OCI-LY1 (cell line): ENCODE measurements around the gene CD300C.
A peak's percentile ranks its signal among the peaks of the same experiment; 100 is the strongest.

ENCODE experiments used
- H2AFZ ChIP-seq: fragments of 200-600 bp; sonication (generic), shearing (Covaris generic); 2 replicates; pipeline ENCODE4 v1.6.0; 2014; ENCODE audit warnings: antibody characterized with exemption, mild to moderate bottlenecking, low read length
- H3F3A ChIP-seq: fragments of 200-600 bp; sonication (generic), shearing (Covaris generic); 2 replicates; pipeline ENCODE4 v1.6.0; 2014; ENCODE audit warnings: mild to moderate bottlenecking, antibody characterized with exemption, low read length, moderate library complexity; ENCODE audit not compliant: insufficient read depth
- H3K27ac ChIP-seq: fragments of 200-600 bp; sonication (generic); 2 replicates; pipeline ENCODE4 v1.5.1; 2014; ENCODE audit warnings: low read length, mixed run types, mild to moderate bottlenecking, low read depth; ENCODE audit not compliant: poor library complexity, severe bottlenecking
- H3K27me3 ChIP-seq: fragments of 200-600 bp; sonication (generic); 2 replicates; pipeline ENCODE4 v1.6.0; 2014; ENCODE audit warnings: antibody characterized with exemption, mild to moderate bottlenecking, low read length, moderate library complexity; ENCODE audit not compliant: insufficient read depth
- H3K36me3 ChIP-seq: fragments of 200-600 bp; sonication (generic); 2 replicates; pipeline ENCODE4 v1.6.1; 2014; ENCODE audit warnings: mild to moderate bottlenecking, antibody characterized with exemption, low read length, moderate library complexity, mixed read lengths; ENCODE audit not compliant: insufficient read depth
- H3K4me1 ChIP-seq: fragments of 200-600 bp; sonication (generic); 2 replicates; pipeline ENCODE4 v1.5.1; 2014; ENCODE audit warnings: mild to moderate bottlenecking, low read length, moderate library complexity; ENCODE audit not compliant: insufficient read depth, severe bottlenecking
- H3K4me2 ChIP-seq: fragments of 200-600 bp; sonication (generic), shearing (Covaris generic); 2 replicates; pipeline ENCODE4 v1.6.1; 2014; ENCODE audit warnings: low read length
- H3K4me3 ChIP-seq: fragments of 200-600 bp; sonication (generic); 2 replicates; pipeline ENCODE4 v1.5.1; 2014; ENCODE audit warnings: low read length, low read depth, mild to moderate bottlenecking, mixed read lengths; ENCODE audit not compliant: poor library complexity, severe bottlenecking
- H3K79me2 ChIP-seq: fragments of 200-600 bp; shearing (Covaris generic); 2 replicates; pipeline ENCODE4 v1.6.1; 2016; ENCODE audit warnings: mixed run types, low read length, mixed read lengths; ENCODE audit not compliant: insufficient read depth
- H3K9ac ChIP-seq: fragments of 200-600 bp; sonication (generic), shearing (Covaris generic); 2 replicates; pipeline ENCODE4 v1.6.1; 2014; ENCODE audit warnings: mild to moderate bottlenecking, low read length, mixed read lengths
- H3K9me2 ChIP-seq: fragments of 200-600 bp; sonication (generic), shearing (Covaris generic); 2 replicates; pipeline ENCODE4 v1.6.1; 2014; ENCODE audit warnings: low read depth, mild to moderate bottlenecking, low read length, mixed read lengths
- H3K9me3 ChIP-seq: fragments of 200-600 bp; shearing (Covaris generic); 2 replicates; pipeline ENCODE4 v1.6.1; 2014; ENCODE audit warnings: low read length, mixed read lengths
- H4K20me1 ChIP-seq: fragments of 200-600 bp; sonication (generic), shearing (Covaris generic); 2 replicates; pipeline ENCODE4 v1.6.0; 2016; ENCODE audit warnings: mild to moderate bottlenecking, low read length; ENCODE audit not compliant: insufficient read depth
- EZH2 ChIP-seq: fragments of 200-600 bp; sonication (generic), shearing (Covaris generic); IDR thresholded peaks from 2 replicates; pipeline ENCODE4 v1.8.0; 2017; ENCODE audit warnings: borderline replicate concordance, mixed run types, mild to moderate bottlenecking, antibody characterized with exemption, low read length, moderate library complexity, mixed read lengths
- TF ChIP-seq, protein P1 (sequence below): fragments of 200-600 bp; sonication (generic), shearing (Covaris generic); IDR thresholded peaks from 2 replicates; pipeline ENCODE4 v1.5.1; 2017; ENCODE audit warnings: mild to moderate bottlenecking, antibody characterized with exemption, low read length, moderate library complexity, mixed read lengths

CD300C gene

DNA sequence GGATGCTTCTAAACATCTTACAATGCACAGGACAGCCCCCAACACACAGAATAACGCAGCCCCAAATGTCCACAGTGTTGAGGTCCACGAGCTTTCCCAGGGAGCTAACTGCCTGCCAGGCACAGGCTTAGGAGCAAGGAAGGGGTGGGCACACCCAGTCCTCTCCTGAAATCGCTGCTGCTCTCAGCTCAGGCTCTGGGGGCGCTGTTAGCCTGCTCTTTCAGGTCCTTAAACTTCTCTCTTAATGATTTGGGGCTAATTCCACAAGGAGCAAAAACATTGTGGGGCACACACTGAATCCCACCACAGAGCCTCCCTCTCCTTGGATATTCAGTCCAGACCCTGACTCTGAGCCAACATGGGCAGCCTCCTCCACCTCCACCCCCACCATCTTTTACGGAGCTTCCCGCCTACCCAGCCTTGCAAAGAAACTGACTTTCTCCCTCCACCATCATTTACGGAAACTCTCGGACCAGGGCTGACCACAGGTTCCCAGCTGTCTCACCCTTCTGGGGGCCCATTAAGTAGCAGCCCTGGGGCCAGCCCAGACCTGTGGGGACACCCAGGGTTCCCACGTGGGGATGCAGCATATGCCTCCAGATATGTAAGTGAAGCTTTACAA is 20.3 kb upstream of the CD300C start:
- H3F3A ChIP-seq: no peaks in the 10 kb centered on the region
- H3K4me3 ChIP-seq: no peak overlapping the region
- no peak overlapping the region for H3K4me2 ChIP-seq
- no peaks in the 10 kb centered on the region for H3K4me1 ChIP-seq
- no peak overlapping the region for H2AFZ ChIP-seq
- no peaks in the 10 kb centered on the region for H3K79me2 ChIP-seq
- H3K36me3 ChIP-seq: no peaks in the 10 kb centered on the region
- no peaks in the 10 kb centered on the region for H4K20me1 ChIP-seq
- no peak overlapping the region for H3K9ac ChIP-seq
- TF ChIP-seq EZH2: no peak
- TF ChIP-seq, protein P1, sequence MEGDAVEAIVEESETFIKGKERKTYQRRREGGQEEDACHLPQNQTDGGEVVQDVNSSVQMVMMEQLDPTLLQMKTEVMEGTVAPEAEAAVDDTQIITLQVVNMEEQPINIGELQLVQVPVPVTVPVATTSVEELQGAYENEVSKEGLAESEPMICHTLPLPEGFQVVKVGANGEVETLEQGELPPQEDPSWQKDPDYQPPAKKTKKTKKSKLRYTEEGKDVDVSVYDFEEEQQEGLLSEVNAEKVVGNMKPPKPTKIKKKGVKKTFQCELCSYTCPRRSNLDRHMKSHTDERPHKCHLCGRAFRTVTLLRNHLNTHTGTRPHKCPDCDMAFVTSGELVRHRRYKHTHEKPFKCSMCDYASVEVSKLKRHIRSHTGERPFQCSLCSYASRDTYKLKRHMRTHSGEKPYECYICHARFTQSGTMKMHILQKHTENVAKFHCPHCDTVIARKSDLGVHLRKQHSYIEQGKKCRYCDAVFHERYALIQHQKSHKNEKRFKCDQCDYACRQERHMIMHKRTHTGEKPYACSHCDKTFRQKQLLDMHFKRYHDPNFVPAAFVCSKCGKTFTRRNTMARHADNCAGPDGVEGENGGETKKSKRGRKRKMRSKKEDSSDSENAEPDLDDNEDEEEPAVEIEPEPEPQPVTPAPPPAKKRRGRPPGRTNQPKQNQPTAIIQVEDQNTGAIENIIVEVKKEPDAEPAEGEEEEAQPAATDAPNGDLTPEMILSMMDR: peak; percentile 69
- H3K27ac ChIP-seq: no peak overlapping the region
- no peaks in the 10 kb centered on the region for H3K9me2 ChIP-seq
- no peaks in the 10 kb centered on the region for H3K27me3 ChIP-seq
- H3K9me3 ChIP-seq: no peaks in the 10 kb centered on the region

DNA sequence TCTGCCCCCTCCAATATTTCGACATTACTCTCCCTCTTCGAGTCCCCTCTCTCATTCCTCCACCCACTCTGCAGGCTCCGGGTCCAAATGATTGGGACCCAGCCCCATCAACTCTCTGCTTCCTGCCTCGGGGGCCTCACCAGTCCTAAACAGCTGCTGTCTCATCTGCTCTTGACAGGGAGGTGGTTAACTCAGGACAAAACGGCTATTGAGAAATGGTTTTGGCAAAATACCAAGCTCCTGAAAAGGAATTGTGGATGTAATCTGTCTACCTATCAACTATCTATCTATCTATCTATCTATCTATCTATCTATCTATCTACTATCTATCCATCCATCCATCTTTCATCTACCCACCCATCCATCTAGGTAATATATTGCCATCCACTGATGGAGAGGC is 19.2 kb upstream of the CD300C start:
- Histone ChIP-seq H3K4me3 (no peak overlapping the region), H3K4me2 (no peak overlapping the region), H3K27ac (no peak overlapping the region), H4K20me1 (no peaks in the 10 kb centered on the region), H3K4me1 (no peaks in the 10 kb centered on the region), H3K27me3 (no peaks in the 10 kb centered on the region), H3K9me2 (no peaks in the 10 kb centered on the region), H3K9me3 (no peaks in the 10 kb centered on the region), H3K9ac (no peak overlapping the region), H3F3A (no peaks in the 10 kb centered on the region), H3K79me2 (no peaks in the 10 kb centered on the region), H2AFZ (no peak overlapping the region), H3K36me3 (no peaks in the 10 kb centered on the region)
- TF ChIP-seq EZH2: no peak
- TF ChIP-seq, protein P1: no peak

DNA sequence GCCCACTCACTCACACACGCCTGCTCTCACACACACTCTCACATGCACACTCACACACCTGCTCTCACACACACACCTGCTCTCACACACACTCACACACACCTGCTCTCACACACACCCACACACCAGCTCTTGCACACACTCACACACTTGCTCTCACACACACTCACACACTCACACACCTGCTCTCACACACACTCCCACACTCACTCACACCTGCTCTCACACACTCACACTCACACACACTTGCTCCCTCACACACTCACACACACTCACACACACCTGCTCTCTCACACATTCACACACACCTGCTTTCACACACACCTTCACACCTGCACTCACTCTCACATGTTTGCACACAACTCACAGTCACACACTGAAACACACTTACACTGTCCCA is 17.4 kb upstream of the CD300C start:
- Histone ChIP-seq H3K36me3 (no peaks in the 10 kb centered on the region), H3K4me2 (no peak overlapping the region), H3K9me2 (no peaks in the 10 kb centered on the region), H3K9me3 (no peaks in the 10 kb centered on the region), H4K20me1 (no peaks in the 10 kb centered on the region), H2AFZ (no peak overlapping the region), H3K9ac (no peak overlapping the region), H3K4me1 (no peaks in the 10 kb centered on the region), H3F3A (no peaks in the 10 kb centered on the region), H3K27me3 (0 out of 2 replicates have a peak, but pooled peaks cover 4% of the 10 kb centered on the region), H3K79me2 (no peaks in the 10 kb centered on the region), H3K27ac (no peak overlapping the region), H3K4me3 (no peak overlapping the region)
- no peak for TF ChIP-seq EZH2
- TF ChIP-seq, protein P1: no peak
